Left kidney (tissue), 2 donors: ENCODE data around the gene IFNA2. TPM values are rescaled to one million over a fixed set of nuclear protein-coding genes. Genes with fewer than 3 reads are reported as not detected.
A peak's percentile ranks its signal among the peaks of the same experiment; 100 is the strongest.
"Not testable (repeated sequence)": the region's sequence is repeated elsewhere in the genome, so short reads cannot be mapped to it uniquely, and the experiment has no call there.

Experiments used
- DNase-seq: peaks from one replicate; pipeline ENCODE4 v3.0.0-alpha.2; 2013
- polyA plus RNA-seq: library from polyadenylated mRNA; unstranded; fragments of 120-200 nt; gene quantifications from one replicate; pipeline ENCODE4 v1.2.1, GENCODE V29; 2013; ENCODE audit not compliant: insufficient read length

The IFNA2 gene
- polyA plus RNA-seq, 1 donor = not detected

DNA sequence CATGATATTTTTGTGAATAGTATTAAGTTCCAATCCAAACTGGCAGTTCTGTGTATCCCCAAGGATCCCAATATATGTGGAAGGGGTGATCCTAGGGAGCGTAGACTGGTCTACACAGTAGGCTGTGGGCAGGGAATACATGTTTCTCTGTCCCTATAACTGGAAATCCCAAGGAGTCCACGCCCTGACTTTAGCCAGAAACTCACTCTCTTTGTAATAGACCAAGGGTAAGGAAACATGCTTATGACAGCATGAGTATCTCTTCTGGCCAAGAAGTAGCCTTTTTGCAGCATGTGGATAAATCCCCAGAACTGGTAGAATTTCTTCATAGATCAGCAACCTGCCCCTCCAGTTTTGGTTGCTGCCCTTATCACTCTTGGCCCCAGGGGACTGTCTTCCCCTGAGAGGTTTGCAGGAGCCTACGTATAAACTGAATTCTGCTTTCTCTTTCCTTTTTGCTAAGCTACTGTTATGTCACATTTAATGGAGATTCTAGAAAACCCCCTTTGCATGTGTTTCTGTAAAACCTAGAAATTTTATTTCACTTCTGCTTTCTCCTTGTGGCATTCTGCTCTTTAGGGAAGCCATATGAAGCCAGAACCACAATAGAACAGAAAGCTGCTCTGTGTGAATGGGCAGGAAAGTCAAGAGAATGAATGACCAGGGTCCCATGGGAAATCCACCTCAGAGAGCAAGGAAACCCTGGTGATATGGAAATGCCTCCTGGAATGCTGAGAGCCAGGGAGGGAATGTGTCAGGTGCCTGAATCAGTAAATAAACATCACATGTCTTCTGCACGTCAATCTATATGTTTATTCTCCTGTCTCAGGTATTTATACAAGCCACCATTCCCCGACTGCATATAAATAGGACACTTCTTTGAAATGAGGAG is 3.5 kb downstream of the IFNA2 start:
- no peak for DNase-seq

DNA sequence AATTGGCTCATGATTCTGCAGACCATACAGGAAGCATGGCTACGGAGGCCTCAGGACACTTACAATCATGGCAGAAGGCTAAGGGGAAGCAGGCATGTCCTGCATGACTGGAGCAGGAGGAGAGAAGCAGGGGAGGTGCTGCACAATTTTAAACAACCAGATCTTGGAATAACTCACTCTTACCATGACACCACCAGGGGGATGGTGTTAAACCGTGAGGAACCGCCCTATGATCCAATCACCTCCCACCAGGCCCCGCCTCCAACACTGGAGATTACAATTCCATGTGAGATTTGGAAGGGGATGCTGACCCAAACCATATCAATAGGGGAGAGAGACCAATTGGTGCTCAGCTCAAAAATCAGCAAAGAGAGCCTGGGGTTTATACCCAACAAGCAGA is 13.7 kb downstream of the IFNA2 start:
- not testable (repeated sequence) for DNase-seq

DNA sequence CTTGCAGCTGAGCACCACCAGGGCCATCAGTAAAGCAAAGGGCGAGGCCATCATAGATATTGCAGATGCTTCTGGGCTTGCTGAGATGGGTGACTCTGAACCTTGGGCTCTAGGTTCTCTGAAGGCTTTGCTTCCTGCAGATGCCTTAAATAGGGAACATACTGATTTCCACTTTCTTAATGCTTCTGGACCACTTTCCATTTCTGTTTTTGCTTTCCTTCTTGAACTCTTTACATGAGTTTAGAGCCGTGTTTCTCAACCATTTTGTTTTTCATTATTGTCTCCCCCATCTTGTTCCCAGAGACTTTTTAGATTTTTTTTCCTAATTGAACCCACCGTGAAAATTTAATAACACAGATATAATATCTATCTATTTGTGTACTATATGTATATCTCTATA is 17.2 kb downstream of the IFNA2 start, which contains the start of gene IFNA13:
IFNA13 (minus strand) TSS at position 101 of the 400 bp plus-strand sequence; CDS start at position 54, 47 bp downstream.
- DNase-seq = no peak

DNA sequence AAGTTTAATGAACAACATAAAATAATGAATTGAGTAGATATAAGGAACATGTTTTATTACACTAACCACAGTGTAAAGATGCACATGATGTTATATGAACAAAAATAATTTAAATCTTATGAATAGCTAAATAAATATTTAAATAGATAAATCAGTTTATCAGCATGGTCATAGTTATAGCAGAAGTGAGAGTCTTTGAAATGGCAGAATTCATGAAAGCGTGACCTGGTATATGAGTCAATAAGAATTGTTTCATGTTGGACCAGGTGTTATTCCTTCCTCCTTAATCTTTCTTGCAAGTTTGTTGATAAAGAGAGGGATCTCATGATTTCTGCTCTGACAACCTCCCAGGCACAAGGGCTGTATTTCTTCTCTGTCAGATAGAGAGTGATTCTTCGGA is 18.0 kb downstream of the IFNA2 start:
- DNase-seq = not testable (repeated sequence)

DNA sequence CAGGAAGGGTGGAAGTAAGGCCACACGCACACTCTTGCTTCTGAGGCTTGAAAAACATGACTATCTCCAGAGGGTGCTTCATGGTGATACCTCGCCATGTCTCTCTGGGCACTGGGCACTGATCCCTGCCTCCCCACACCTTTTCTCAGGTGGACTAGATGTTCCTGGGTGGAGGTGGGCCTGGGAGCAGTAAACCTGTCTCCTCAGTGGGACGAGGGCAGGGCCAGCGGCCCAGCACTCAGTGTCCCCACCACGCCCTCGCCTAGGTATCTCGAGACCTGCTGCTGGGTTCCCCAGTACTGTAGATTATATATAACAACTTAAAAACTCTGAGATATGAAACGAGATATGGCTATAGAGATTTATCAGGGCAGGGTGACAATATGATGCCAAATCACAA is 22.9 kb downstream of the IFNA2 start:
- DNase-seq = no peak

DNA sequence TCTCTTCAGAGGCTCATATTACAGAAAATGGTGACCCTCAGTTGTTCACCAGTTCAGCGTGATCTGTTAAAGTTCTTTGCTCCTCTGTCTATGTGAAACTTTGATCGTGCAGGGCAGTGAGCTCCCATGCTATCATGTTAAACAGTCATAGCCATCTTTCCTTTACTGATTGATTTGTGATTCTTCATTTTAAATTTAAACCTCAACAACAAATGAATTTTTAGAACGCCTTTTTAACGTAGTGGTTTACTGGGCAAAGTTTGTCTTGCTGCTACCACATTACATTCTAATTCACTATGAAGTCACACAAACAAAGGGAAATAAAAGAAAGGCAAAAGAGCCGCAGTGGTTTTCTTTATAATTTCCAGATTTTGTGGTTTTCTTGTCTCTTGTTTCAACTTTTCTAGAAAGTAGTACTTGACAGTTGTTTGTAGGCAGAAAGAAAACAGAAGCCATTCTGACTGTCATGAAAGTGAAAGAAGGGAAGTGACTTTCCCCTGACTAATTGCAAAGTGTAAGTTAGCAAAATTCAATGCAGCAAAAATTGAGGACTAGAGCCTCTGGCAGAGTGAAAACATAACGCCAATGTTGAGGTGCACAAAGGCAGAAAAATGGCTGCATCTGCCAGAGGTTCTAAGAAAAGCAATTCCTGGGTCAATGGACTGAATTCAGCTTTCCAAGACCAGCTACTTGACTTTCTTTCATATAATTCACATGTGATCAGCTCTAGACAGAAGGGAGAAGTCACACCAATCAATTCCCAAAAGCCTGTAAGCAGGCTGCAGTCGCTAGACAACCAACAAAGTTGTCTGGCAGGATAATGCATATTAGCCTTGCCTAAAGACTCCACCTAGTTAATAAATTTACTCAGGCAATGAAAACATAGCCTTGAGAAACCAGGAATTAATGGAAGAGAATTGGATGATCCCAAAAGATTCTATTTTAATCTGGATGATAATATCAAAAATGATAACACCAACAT is 27.4 kb downstream of the IFNA2 start:
- DNase-seq = no peak

DNA sequence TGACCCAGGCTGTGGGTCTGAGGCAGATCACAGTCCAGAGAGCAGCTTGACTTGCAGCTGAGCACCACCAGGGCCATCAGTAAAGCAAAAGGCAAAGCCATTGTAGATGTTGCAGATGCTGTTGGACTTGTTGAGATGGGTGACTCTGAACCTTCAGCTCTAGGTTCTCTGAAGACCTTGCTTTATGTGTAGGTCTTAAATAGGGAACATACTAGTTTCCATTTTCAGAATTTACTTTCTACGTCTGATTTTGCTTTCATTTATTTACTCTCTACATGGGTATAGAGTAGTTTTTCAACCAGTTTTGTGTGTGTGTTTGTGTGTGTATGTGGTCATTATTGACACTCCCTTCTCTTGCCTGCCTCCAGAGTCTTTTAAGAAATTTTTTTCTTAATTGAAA is 34.4 kb downstream of the IFNA2 start, which contains the start of gene IFNA6:
IFNA6 (minus strand) TSS at position 101 of the 400 bp plus-strand sequence; CDS start at position 101, 0 bp downstream.
- DNase-seq = no peak

DNA sequence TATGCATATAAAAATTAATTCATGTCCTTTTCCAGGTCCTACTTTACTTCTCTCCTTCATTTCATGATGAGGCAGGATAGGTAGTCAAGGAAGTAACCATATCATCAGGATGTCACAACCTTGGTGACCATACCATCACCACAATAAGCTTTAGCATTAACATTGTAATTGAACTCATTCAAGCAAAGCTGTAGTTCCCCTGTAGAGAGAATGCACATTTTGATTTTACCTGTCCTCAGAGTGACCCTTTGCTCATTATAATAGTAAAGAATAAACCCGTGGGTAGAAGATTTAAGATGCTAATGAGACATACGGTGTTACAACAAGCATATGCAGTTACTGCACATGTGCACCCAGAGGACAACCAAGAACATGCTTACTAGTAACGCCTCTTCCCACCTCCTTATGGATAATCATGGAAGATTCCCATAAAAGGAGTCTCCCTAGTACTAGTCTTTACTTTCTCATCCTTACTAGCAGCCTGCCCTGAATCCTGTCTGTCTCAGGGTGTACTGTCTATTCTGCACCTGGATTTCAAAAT is 36.7 kb downstream of the IFNA2 start:
- DNase-seq = no peak

DNA sequence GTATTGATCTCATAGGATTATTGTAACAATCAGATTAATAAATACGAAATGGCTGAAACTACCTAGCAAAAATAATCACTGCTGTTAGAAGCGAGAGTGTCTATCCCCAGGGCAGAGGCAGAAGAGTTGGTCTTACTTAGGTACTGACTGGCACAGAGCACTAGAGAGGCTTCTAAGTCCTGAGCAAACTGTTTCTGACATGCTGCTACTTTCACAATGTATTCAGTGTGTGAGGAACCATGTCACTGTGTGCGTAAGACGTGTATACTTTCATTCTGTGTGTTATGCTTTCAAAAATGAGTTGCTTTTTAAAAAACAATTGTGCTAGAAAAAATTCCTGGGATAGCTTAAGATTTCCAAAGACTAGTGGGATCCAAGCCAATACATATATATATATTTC is 44.5 kb downstream of the IFNA2 start:
- DNase-seq = no peak

DNA sequence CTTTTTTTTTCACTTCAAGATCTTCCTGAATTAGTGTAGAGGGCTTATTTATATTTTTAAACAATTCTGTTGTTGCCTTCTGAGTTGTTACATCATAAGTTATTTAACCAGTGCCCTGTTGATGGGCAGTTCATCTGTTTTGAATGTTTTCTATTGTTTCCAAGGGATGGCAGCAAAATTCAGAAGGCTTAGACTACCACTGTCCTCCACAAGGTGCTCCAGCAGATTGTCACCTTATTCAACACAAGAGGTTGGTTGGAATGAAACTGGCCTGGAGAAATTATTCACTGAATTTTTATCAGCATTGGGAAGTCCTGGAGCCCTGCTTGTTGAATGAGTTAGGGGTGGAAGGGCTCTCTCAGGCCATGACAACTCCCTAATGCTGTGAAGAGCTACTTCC is 48.7 kb downstream of the IFNA2 start:
- no peak for DNase-seq

DNA sequence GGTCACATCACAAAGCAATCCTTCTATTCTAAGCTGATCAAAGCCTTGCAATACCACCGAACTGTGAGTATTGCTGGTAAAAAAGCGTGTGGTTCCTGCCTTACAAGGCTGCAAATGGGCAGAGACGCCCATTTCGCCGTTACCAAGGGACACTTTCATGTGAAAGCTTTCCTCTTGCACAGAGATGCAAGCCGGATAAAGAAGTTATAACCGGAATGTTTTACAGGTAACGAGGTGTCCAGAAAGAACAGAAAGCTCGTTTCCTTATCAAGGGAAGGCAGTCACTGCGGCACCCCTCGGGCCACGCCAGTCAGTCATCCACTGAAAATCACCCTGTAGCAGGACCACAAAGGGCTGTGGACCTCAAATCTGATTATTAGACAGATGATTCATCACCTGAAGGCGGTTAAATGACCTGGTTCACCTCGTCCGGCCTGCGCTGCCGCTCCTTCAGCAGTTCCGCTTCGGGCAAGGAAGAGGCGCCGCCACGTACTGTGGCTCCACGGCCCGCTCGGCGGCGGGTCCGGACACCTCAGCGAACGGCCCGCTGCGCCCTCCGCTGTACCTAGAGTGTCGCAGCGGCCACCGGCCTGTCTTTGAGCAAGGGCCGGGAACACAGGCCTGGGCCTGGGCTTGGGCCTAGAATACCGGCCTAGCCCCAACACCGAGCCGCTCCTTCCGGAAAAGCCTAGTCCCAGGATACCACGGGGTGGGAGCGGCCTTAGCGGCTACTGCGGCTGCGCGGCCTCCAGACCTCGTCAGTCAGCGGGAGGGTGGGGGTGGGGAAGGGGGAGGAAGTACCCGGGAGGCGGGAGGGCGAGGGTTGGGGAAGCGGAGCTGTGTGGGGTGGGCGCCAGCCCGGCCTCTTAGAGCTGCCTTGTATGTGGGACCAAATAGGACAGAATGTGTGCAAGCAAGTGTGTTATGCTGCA is 50.2 kb downstream of the IFNA2 start, which contains the start of gene KLHL9:
KLHL9 (minus strand) TSS at position 704 of the 932 bp plus-strand sequence; CDS start at position 159, 545 bp downstream.
- peak; percentile 94 for DNase-seq

Other genes starting within 250 kb of the IFNA2 start
- not detected for gene IFNW1, start 243.6 kb downstream of the IFNA2 start, polyA plus RNA-seq
- not detected for gene IFNA21, start 218.7 kb downstream of the IFNA2 start, polyA plus RNA-seq
- not detected for gene IFNA4, start 197.8 kb downstream of the IFNA2 start, polyA plus RNA-seq
- gene IFNA7, start 183.2 kb downstream of the IFNA2 start, polyA plus RNA-seq = not detected
- not detected for gene IFNA10, start 178.3 kb downstream of the IFNA2 start, polyA plus RNA-seq
- not detected for gene IFNA16, start 168.1 kb downstream of the IFNA2 start, polyA plus RNA-seq
- not detected for gene IFNA17, start 157.2 kb downstream of the IFNA2 start, polyA plus RNA-seq
- gene IFNA14, start 145.4 kb downstream of the IFNA2 start, polyA plus RNA-seq = not detected
- not detected for gene IFNA5, start 80.1 kb downstream of the IFNA2 start, polyA plus RNA-seq
- gene KLHL9, start 50.0 kb downstream of the IFNA2 start, polyA plus RNA-seq = 53.7 TPM
- not detected for gene IFNA6, start 34.5 kb downstream of the IFNA2 start, polyA plus RNA-seq
- not detected for gene IFNA13, start 17.3 kb downstream of the IFNA2 start, polyA plus RNA-seq
- gene IFNA8, start 23.7 kb upstream of the IFNA2 start, polyA plus RNA-seq = not detected
- not detected for gene IFNA1, start 55.0 kb upstream of the IFNA2 start, polyA plus RNA-seq
- 0.15 TPM for gene IFNE, start 96.9 kb upstream of the IFNA2 start, polyA plus RNA-seq